Hypothalamus (tissue), 51 donors: ENCODE results near the gene GAS6.
"Not testable (repeated sequence)": the region's sequence is repeated elsewhere in the genome, so short reads cannot be mapped to it uniquely, and the experiment has no call there.

ENCODE experiments used
- DNase-seq, 51 donors: peaks; one replicate each; lab custom pipeline; 2025; lab: John Stamatoyannopoulos, UW

Gene GAS6

GRCh38 chr13:113874579-113875428, 10.9 kb upstream of the GAS6 start:
- DNase-seq, result no peak

- DNase-seq, result no peak
These were observed 10.3 kb upstream of the GAS6 start for GRCh38 chr13:113874177-113874576.

- DNase-seq, result no peak
These were observed 5.4 kb upstream of the GAS6 start for GRCh38 chr13:113869263-113869662.

GRCh38 chr13:113867913-113868312, 4.0 kb upstream of the GAS6 start:
- not testable (repeated sequence) for DNase-seq

- no peak for DNase-seq
These were observed 1.6 kb upstream of the GAS6 start for GRCh38 chr13:113865427-113865826.

GRCh38 chr13:113864273-113864890, 506 bp upstream of the GAS6 start:
- DNase-seq, result peak in 1 of 51 donors; percentile 70

GRCh38 chr13:113862931-113863523, 849 bp downstream of the GAS6 start:
- peak in 14 of 51 donors; percentile 9 to 63 (median 38) for DNase-seq

GRCh38 chr13:113862191-113862930, 1.5 kb downstream of the GAS6 start:
- no peak for DNase-seq

- no peak for DNase-seq
These were observed 2.3 kb downstream of the GAS6 start for GRCh38 chr13:113861433-113862030.

- DNase-seq, result no peak
These were observed 3.0 kb downstream of the GAS6 start for GRCh38 chr13:113860665-113861432.

- no peak for DNase-seq
These were observed 3.7 kb downstream of the GAS6 start for GRCh38 chr13:113860051-113860664.

- no peak for DNase-seq
These were observed 4.4 kb downstream of the GAS6 start for GRCh38 chr13:113859311-113860050.

GRCh38 chr13:113857531-113858195, 6.2 kb downstream of the GAS6 start:
- peak in 3 of 51 donors; percentile 7 to 23 (median 14) for DNase-seq

- peak in 2 of 51 donors; percentile 11 to 27 for DNase-seq
These were observed 7.2 kb downstream of the GAS6 start for GRCh38 chr13:113856716-113857065.

- no peak for DNase-seq
These were observed 7.8 kb downstream of the GAS6 start for GRCh38 chr13:113855931-113856715.

- peak in 2 of 51 donors; percentile 27 to 35 for DNase-seq
These were observed 8.6 kb downstream of the GAS6 start for GRCh38 chr13:113855012-113855921.
